Fibroblast of skin of abdomen (primary cell): ENCODE results near the gene GDF3. TPM values are rescaled to one million over a fixed set of nuclear protein-coding genes. Genes with fewer than 3 reads are reported as not detected.
"Not testable (repeated sequence)": the region's sequence is repeated elsewhere in the genome, so short reads cannot be mapped to it uniquely, and the experiment has no call there.

ENCODE experiments used
- DNase-seq: peaks from one replicate; pipeline ENCODE4 v3.0.0-alpha.2; 2013
- polyA plus RNA-seq, 2 experiments: library from polyadenylated mRNA; unstranded; fragments of 120-200 nt; gene quantifications; one replicate each; pipeline ENCODE4 v1.2.1, GENCODE V29; 2013; ENCODE audit not compliant: insufficient read length in 2 of 2

The GDF3 gene
- not detected for polyA plus RNA-seq (2013, experiment 1 of 2; ENCODE audit: insufficient read length)
- polyA plus RNA-seq (2013, experiment 2 of 2; ENCODE audit: insufficient read length), result not detected

DNA sequence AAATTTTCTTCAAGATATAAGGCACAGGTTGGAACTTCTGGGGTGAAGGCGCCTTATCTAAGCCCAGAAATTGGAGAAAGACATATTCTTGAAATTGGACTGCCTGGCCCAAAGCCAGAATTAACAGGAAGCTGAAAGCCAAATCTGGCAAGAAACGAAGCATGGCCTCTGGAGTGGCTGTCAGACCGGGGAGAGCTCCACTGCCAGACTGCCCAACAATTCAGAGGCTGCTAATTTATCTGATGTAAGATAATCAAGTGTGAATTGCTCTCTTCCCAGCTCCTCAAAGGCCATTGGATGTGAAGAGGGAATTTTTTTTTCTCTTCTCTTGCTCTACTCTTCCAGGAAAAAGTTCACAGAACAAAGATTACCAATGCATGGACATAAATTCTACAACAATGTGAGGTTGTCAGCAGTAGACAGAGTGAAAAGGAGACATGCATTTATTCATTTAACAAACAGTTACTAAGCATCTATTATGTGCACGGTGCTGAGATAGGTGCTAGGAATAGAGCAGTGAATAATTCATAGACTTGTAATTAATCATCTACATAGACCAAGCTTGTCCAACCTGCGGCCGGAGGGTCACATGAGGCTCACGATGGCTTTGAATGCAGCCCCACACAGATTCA lies at the start of gene GDF3:
Gene GDF3, minus strand, starts transcription at position 210 of the 632 bp plus-strand sequence. Its CDS starts 47 bp downstream, at position 163.
- DNase-seq, result peak; percentile 25

- DNase-seq, result no peak
Observed at GRCh38 chr12:7732993-7733392, 37.4 kb upstream of the GDF3 start.

GRCh38 chr12:7731486-7731885 lies 35.9 kb upstream of the GDF3 start:
- DNase-seq, result peak; percentile 18

GRCh38 chr12:7730984-7731383 lies 35.4 kb upstream of the GDF3 start:
- DNase-seq, result not testable (repeated sequence)

DNA sequence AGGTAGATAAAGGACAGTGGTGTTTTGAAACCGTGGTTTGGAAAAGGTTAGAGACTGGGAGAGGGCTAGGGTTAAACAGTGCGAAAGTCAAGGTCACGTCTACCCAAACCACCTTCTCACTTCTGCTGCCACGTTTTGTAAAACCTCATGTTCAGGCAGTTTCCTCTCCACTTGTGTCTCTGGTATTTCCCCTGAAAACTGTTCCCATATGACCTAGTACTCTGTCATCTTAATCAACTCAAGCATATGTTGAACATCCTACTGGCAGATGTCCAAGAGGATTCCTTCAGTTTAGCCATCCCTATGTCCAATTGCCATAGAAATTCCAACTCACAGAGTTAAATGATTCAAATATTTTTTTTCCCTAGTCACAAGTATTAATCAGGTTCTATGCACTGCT lies 34.2 kb upstream of the GDF3 start:
- DNase-seq, result peak; percentile 61

DNA sequence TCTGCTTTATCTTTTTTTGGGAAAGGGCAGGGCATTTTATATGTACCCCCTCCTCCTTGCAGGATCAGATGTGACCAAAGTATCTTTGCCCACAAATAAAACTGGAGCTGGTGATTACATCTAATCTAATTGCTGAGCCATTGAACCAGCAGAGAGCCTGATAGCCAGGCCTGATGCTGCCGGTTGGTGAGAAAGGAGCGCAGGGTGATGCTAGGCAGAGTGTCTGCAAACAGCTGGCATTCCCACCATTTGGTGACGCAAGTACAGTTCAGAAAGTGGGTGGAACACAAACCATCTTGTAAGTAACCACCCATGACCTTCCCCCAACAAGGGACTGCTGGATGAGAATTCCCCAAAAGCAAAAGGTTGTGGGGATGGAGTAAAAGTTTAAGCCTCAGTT lies 28.4 kb upstream of the GDF3 start:
- DNase-seq, result no peak

GRCh38 chr12:7719946-7720730 lies 24.6 kb upstream of the GDF3 start:
- DNase-seq, result no peak

GRCh38 chr12:7716381-7716780 lies 20.8 kb upstream of the GDF3 start:
- peak; percentile 6 for DNase-seq

DNA sequence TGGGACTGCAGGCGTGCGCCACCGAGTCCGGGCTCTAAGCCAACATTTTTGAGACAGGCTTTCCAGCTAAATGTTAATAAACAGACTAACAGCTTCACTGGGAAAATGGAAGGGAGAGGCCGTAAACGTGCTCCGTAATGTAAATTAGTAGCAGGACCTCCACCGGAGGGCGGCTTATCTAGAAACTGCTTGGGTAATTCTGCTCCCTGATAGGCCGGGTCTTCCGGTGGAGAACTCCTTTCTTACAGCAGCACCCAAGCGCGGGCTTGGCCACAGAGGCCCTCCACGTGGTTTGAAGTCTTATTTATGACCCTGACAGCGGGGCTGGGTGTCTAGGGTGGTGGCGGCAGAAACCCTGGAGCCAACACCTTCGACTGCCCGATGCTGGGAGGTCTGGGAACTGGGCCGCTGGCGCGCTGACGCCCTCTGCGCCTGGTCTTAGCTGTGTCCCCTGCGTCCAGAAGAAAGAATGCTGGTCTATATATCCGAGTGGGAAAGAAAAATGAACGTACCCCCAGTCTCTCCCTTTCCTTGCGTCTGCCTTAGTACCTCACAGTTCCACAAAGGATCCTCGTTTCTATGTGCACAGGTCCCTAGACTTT lies 17.4 kb upstream of the GDF3 start:
- no peak for DNase-seq

GRCh38 chr12:7711133-7711532 lies 15.6 kb upstream of the GDF3 start, which contains the start of gene DPPA3:
TSS of gene DPPA3 (plus strand) at chr12:7711433. CDS start at chr12:7711571, 138 bp downstream.
- no peak for DNase-seq

DNA sequence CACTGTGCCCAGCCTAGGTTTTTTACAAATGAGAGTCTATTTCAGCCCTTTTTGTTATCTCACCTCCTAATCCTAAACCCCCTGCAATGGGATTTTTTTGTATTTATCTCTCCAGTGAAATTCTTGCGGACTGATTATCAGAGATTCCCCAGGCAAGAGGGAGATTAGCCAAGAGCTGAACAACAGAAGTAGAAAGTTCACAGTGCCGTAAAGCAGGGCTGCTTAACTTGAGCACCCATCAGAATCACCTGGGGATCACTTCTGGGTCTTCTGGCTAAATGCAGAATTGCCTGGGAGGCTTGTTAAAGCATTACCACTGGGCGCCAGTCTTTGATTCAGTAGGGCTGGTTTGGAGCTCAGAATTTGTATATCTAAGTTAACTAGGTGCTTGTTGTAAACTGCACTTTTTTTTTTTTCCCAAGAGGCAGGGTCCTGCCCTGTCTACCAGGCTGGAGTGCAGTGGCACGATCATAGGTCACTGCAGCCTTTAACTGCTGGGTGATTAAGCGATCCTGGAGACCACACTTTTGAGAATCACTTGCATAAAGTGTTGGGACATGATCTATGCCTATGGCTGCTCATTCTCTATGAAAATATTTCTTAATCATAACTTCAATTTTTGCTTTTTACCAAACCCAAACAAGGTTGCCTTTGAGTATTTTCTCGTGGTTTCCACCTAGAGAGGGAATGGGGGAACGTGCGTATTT lies 14.5 kb upstream of the GDF3 start:
- no peak for DNase-seq

- DNase-seq, result no peak
Observed at GRCh38 chr12:7705846-7706245, 10.3 kb upstream of the GDF3 start.

GRCh38 chr12:7695237-7695560 lies 376 bp downstream of the GDF3 start:
- no peak for DNase-seq

- DNase-seq, result no peak
Observed at GRCh38 chr12:7694556-7695236, 879 bp downstream of the GDF3 start.

DNA sequence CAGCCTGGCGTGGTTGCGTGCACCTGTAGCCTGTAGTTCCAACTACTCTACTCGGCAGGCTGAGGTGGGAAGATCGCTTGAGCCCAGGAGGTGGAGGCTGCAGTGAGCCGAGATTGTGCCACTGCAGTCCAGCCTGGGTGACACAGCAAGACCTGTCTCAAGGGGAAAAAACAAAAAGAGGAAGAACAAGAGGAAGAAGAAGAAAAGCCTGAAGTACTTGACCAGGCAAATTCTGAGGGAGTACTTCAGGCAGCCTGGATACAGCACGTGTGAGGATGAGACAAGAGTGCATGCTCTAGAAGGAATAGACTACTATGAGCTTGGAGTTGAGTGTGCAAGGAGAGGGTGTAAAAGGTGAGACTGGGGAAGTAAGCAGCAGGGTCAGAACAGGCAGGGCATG lies 1.8 kb downstream of the GDF3 start:
- DNase-seq, result no peak

GRCh38 chr12:7681535-7681934 lies 14.0 kb downstream of the GDF3 start:
- no peak for DNase-seq

GRCh38 chr12:7679251-7680045 lies 16.1 kb downstream of the GDF3 start:
- DNase-seq, result no peak

DNA sequence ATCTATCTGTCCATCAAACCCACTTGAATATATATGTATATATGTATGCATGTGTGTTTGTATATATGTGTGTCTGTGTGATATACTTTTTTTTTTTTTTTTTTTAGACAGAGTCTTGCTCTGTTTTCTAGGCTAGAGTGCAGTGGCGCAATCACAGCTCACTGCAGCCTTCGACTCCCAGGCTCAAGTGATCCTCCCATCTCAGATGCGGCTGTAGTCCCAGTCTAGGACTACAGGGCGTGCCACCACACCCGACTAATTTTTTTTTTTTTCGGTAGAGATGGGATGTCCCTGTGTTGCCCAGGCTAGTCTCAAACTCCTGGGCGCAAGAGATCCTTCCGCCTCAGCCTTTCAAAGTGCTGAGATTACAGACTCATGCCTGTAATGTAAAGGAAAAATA lies 16.8 kb downstream of the GDF3 start:
- DNase-seq, result no peak

DNA sequence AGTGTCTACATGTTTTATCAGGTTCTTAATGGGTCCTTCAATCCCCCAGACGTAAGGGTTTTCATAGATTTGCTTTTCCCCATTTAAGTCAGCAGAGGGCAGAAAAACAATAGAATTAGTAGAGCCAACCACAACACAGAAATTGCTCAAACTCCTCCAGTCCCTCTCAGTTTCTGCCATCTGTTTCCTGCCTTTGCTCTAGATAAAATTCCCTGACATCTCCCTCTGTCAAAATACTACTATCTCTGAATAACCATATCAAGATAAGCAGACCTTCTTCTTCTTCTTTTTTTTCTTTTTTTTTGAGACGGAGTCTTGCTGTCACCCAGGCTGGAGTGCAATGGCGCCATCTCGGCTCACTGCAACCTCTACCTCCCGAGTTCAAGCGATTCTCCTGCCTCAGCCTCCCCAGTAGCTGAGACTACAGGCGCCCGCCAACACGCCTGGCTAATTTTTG lies 18.1 kb downstream of the GDF3 start:
- DNase-seq, result peak; percentile 47

- not testable (repeated sequence) for DNase-seq
Observed at GRCh38 chr12:7675455-7675854, 20.1 kb downstream of the GDF3 start.

GRCh38 chr12:7668171-7668570 lies 27.4 kb downstream of the GDF3 start:
- DNase-seq, result no peak
